GM12892 (cell line): ENCODE measurements around the gene PPP1R7. TPM values are rescaled to one million over a fixed set of nuclear protein-coding genes. Genes with fewer than 3 reads are reported as not detected.
"Not testable (repeated sequence)": the region's sequence is repeated elsewhere in the genome, so short reads cannot be mapped to it uniquely, and the experiment has no call there.

Experiments used
- DNase-seq: peaks from one replicate; pipeline ENCODE4 v3.0.0; 2011; ENCODE audit not compliant: insufficient read length
- FAIRE-seq: peaks from 2 replicates; lab custom pipeline; 2011; peaks lifted over from hg19 to GRCh38; lab: Jason Lieb, UNC
- POLR2A ChIP-seq: IDR thresholded peaks from 2 replicates; pipeline ENCODE4 v1.6.1; 2011; ENCODE audit warnings: low read depth, low read length, control low read depth
- POLR2AphosphoS5 ChIP-seq: IDR thresholded peaks from 2 replicates; pipeline ENCODE4 v1.6.1; 2011; ENCODE audit warnings: low read depth, low read length, control low read depth
- TAF1 ChIP-seq: IDR thresholded peaks from 2 replicates; pipeline ENCODE4 v1.6.1; 2011; ENCODE audit warnings: low read depth, mild to moderate bottlenecking, control low read depth, low read length, borderline replicate concordance
- polyA plus RNA-seq: library from polyadenylated mRNA; unstranded; fragments of >200 nt; gene quantifications from one replicate; pipeline ENCODE4 v1.2.1, GENCODE V29; 2012; ENCODE audit warnings: missing spikeins, inconsistent platforms; ENCODE audit not compliant: missing spikeins

Gene PPP1R7, protein sequence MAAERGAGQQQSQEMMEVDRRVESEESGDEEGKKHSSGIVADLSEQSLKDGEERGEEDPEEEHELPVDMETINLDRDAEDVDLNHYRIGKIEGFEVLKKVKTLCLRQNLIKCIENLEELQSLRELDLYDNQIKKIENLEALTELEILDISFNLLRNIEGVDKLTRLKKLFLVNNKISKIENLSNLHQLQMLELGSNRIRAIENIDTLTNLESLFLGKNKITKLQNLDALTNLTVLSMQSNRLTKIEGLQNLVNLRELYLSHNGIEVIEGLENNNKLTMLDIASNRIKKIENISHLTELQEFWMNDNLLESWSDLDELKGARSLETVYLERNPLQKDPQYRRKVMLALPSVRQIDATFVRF
- 118 TPM for polyA plus RNA-seq

DNA sequence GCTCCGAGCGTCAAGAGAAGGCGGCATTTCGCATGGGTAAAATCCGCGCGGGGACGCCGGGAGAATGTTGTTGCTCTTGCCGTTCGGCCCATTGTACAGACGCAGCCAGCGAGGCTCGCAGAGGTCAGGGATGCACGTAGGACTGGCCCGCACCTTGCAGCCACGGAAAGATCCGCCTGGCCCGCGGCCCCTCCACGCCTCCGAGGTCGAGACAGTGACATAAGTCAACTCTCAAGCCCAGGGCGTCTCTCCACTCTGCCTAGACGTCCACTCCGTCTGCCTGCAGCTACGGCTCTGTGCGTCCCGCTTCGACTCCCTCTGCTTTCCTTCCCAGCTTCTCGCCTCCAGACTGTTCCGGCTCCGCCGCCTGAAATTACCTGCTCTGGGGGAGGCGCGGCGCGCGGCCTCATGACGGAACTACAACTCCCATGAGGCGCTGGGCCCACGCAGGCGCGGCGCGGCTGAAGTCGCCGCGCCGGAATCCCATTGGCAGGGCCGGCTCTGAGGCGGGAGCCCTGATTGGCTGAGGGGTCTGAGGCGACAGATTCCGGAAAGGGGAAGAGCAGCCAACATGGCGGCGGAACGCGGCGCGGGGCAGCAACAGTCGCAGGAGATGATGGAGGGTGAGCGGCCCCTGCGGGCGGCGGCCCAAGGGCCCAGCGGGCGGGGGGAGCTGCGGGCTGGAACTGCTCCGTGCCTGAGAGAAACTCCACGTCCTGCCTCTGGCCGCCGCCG is at the start of gene PPP1R7:
Gene PPP1R7, plus strand, starts transcription at position 543 of the 735 bp plus-strand sequence. Its CDS starts 29 bp downstream, at position 572.
- peak; percentile 85 for TF ChIP-seq TAF1
- TF ChIP-seq POLR2AphosphoS5, result no peak; the same call in 1 of the 2 replicates
- TF ChIP-seq POLR2A, result peak; percentile 85
- DNase-seq (peak; percentile 99), FAIRE-seq (peak; percentile 99)

DNA sequence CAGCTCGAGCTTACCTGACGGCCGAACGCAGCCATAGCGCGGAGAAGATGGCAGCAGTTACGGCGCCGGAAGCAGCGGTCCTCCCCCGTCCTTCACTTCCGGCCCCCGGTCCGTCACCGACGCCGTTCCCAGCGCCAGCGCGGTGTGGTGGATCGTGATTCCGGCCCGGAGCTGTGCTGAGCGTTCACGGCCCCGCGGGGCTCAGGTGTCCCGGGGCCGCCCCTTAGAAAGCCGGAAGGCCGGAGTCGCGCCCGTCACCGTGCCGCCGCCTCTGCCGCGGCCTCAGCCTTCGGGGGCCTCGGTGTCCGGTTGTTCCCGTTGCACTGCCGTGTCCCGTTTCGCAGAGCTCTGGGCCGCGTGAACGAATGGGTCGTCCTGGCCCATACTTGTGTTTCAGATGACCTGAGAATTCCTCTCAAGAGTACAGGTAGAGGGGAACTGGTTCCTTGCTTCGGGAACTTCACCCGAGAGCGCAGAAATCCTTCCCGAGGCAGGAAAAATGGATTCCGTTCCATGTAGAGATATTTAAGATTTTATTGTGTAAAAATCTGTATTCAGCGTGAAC is 47.9 kb upstream of the PPP1R7 start, which contains the start of gene MTERF4:
Gene MTERF4, minus strand, starts transcription at position 49 of the 565 bp plus-strand sequence. Its CDS starts 14 bp downstream, at position 35.
- peak; percentile 79 for DNase-seq
- peak; percentile 91 for FAIRE-seq
- TF ChIP-seq POLR2AphosphoS5 (peak; percentile 79), POLR2A (peak; percentile 79; the same call in 1 of the 2 replicates), TAF1 (peak; percentile 86)

DNA sequence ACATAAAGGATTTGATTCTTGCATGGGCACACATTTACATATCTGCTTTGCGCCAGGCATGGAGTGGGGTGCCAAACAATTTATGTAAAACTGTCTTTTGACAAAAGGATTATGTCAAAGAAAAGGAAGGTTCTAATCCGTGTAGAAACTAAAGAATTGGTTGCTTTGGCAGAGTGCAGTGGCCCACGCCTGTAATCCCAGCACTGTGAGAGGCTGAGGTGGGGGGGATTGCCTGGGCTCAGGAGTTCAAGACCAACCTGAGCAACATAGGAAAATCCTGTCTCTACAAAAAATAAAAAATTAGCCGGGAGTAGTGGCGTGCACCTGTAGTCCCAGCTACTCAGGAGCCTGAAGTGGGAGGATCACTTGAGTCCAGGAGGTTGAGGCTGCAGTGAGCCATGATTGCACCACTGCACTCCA is 47.1 kb upstream of the PPP1R7 start:
- FAIRE-seq (peak; percentile 33), DNase-seq (no peak)

DNA sequence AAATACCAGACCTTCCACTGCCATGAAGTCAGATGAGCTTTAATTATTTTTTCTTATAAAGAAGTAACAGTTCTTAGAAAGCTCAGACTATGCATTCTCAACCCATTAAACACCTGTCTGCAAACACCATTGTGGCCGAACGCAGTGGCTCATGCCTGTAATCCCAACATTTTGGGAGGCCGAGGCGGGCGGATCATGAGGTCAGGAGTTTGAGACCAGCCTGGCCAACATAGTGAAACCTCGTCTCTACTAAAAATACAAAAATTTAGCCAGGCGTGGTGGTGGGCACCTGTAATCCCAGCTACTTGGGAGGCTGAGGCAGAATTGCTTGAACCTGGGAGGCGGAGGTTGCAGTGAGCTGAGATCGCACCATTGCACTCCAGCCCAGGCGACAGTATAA is 45.7 kb upstream of the PPP1R7 start:
- not testable (repeated sequence) for FAIRE-seq, DNase-seq

More for the DNA sequence above, 47.1 kb upstream of the PPP1R7 start:
- no peak for TF ChIP-seq POLR2A
- TF ChIP-seq POLR2AphosphoS5, result no peak
- no peak for TF ChIP-seq TAF1

DNA sequence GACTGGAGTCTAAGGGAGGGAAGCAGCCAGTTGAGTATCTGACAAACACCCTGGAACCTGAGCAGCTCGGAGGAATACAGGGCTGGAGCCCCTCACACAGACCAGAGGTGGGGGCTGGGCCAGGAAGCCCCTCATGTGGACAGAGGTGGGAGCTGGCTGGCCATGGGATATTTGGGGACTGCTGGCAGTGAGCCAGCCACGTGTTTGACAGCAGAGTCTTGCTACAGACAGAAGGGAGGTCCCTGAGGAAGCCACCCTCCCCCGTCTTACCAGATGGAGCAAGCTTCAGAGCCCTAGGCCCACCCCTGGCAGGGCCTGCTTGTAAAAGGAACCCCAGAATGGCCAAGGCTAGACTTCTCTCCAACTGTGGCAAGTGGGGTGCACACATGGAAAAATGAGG is 44.6 kb upstream of the PPP1R7 start:
- DNase-seq (no peak), FAIRE-seq (no peak)
- TF ChIP-seq TAF1 (no peak), POLR2A (no peak), POLR2AphosphoS5 (no peak)

DNA sequence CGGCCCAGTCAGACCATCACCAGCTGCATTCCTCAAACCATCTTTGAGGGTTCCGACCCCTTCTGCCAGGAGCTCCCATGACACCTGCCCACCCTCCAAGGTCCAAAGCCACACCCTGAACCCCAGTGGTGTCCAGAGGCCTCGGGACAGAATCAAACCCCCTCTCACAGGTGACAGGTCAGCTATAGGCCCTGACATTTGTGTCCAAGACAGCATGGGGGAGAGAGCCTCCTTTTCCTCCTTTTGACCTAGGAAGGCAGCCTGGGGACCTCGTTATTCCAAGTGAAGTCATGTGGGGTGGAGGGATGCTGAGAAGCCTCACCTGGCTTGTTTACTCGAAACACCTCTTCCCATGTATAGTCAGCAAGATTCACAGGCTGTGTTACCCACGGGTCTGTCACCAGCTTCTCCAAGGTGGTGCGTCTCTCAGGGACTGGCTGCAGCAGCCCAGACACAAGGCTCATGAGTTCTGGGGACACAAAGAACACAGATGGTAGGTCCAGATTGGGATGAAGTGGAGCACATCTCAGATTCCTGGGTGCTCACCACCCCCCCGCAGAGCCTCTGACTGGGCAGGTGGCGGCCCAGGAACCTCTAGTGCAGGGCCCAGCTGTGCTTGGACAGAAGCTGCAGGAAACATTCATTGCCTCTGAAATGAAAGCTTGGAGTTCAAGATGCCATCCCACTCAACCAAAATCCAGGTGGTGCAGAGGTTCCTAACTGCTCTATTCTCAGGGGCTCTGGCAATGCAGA is 43.1 kb upstream of the PPP1R7 start:
- FAIRE-seq (no peak), DNase-seq (no peak)
- TF ChIP-seq POLR2AphosphoS5 (no peak), TAF1 (no peak), POLR2A (no peak)

DNA sequence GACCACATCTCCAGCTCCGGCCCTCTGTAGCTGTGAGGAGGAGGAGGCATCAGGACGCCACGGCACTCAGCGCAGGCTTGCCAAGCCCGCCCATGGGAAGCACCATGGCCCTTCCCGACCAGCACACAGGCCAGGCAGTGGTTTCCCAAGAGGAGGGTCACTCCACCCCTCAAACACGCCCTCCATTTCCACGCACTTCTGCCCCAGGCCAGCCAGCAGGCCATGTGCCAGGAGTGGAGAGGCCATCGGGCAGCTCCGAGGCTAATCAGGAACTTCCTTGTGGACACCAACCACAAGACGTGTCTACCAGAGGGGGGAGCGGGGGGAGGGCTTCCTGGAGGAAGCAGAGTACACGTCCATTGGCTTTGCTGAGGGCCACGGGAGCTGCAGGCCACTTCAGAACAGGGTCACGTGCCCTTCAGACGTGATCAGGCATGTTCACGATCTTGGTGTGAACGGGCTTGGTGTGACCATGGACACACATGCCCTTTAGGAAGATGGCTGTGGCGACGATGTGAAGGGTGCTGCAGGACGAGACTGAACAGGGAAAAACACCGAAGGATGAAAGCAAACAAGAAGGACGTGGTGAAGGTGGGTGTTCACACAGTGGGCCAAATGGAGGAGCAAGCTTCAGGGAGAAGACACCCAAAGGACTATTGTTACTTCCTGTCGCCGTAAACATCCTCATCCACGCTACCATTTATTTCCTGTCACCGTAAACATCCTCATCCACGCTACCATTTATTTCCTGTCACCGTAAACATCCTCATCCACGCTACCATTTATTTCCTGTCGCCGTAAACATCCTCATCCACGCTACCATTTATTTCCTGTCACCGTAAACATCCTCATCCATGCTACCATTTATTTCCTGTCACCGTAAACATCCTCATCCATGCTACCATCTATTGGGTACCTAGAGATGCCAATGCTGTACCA is 41.7 kb upstream of the PPP1R7 start:
- DNase-seq, result no peak
- no peak for FAIRE-seq

DNA sequence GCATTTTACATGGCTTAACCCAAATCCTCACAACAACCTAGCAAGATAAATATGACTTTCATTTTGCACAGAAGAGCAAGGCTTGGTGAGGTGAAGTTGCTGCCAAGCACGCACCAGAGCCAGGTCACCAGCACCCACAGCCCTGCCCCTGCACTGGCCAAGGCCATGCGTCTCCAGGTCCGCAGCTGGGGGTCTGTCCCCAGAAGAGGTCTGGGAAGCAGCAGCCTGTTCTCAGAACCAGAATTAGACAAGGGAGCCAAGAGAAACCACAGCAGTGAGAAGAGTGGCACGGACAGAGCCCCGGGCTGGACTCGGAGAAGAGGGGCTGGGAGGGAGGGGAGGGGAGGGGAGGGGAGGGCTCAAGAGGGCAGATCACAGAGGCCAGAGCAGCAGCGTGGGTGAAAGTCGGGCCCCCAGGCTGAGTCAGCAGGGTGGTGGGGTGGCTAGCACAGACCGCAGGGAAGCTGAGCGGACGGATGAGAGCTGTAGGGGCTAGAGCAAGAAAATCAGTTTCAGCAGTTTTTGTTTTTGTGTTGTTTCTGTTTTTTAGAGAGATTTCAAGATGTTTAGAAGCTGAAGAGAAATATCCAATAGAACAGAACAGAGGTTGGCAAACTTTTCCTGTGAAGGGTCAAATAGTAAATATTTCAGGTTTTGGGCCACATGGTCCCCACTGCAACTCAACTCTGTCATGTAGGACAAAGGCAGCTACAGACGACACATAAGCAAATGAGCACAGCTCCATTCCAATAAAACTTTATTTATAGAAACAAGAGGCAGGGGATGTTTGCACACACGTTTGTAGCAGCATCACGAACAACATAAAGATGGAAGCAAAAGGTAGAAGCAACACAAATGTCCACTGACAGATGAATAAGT is 40.8 kb upstream of the PPP1R7 start:
- TF ChIP-seq POLR2A (peak; percentile 35; the same call in 1 of the 2 replicates), POLR2AphosphoS5 (no peak; the same call in 1 of the 2 replicates), TAF1 (no peak)
- FAIRE-seq (peak; percentile 95), DNase-seq (no peak)

More for the DNA sequence above, 41.7 kb upstream of the PPP1R7 start:
- no peak for TF ChIP-seq POLR2A
- 0 out of 2 replicates have a peak, but pooled peaks have one; percentile 8 for TF ChIP-seq POLR2AphosphoS5

DNA sequence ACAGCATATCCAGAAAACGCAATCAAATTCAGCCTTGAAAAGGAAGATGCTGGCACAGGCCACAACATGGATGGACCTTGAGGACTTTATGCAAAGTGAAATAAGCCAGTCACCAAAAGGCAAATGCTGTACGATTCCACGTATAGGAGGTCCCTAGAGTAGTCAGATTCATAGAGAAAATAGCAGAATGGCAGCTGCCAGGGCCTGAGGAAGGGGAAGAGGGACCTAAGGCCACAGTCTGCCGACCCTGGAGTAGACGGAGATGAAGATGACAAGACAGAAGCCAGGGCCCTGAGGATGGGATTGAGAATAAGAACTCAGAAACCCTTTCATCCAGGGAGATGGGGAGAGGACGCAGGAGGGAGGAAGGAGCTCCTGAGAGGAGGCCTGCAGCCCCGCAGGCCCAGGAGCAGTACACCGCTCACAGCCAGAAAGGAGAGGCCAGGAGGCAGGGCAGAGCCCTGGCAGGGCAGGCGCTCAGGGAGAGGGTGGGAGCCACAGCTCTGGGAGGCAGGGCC is 40.1 kb upstream of the PPP1R7 start:
- DNase-seq (no peak), FAIRE-seq (no peak)
- TF ChIP-seq POLR2A (no peak), TAF1 (no peak), POLR2AphosphoS5 (no peak)
